ENCODE data around the gene ABCA5.

DNA sequence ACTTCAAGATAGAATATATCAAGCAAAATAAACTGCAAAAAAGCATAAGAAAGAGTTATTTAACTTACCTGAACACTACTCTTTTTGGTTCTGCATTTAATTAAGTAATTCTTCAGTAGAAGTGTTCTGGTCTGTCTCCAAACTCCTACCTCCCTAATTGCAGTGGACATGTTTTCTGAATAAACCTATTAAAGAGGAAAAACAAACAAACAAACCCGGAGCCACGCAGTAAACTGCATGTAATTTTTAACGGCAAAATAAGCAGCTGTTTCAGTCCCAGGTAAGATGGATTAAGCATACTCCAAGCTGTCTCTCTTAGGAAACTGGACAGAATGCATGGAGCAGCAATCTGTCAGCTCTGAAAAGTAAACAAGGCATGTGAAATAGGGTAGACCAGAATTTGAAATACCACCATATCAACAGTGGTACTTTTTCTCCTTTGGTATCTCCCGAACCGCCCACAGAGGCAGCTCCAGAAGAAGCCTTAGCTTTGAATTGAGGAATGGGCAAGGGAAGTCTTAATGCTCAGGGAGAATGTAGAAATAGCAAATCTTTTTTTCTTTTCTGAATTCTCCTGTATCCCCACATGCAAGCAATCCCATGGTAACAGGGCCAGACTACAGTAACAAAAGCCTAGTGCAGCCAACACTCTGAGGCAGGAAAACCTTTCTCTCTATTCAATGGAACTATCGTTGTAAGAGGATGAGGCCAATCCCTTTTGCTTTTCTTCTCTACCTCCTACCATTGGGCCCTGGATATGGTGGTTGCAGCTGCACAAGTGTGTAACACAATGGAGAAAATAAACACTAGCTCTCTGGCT, 12.5 kb downstream of the ABCA5 start:
- TF ChIP-seq RAD21 (IDR thresholded peaks at IDR 0.05) (no peak), EGR1 (IDR thresholded peaks at IDR 0.05; ENCODE audit: low read depth in 2 of 2) (no peak)
- TF ChIP-seq, protein P1, sequence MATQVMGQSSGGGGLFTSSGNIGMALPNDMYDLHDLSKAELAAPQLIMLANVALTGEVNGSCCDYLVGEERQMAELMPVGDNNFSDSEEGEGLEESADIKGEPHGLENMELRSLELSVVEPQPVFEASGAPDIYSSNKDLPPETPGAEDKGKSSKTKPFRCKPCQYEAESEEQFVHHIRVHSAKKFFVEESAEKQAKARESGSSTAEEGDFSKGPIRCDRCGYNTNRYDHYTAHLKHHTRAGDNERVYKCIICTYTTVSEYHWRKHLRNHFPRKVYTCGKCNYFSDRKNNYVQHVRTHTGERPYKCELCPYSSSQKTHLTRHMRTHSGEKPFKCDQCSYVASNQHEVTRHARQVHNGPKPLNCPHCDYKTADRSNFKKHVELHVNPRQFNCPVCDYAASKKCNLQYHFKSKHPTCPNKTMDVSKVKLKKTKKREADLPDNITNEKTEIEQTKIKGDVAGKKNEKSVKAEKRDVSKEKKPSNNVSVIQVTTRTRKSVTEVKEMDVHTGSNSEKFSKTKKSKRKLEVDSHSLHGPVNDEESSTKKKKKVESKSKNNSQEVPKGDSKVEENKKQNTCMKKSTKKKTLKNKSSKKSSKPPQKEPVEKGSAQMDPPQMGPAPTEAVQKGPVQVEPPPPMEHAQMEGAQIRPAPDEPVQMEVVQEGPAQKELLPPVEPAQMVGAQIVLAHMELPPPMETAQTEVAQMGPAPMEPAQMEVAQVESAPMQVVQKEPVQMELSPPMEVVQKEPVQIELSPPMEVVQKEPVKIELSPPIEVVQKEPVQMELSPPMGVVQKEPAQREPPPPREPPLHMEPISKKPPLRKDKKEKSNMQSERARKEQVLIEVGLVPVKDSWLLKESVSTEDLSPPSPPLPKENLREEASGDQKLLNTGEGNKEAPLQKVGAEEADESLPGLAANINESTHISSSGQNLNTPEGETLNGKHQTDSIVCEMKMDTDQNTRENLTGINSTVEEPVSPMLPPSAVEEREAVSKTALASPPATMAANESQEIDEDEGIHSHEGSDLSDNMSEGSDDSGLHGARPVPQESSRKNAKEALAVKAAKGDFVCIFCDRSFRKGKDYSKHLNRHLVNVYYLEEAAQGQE (IDR thresholded peaks at IDR 0.05): no peak

Measured in liver (tissue), 2 donors.